HG02852 (cell line): ENCODE data around the gene HINT3.
"Not testable (repeated sequence)": the region's sequence is repeated elsewhere in the genome, so short reads cannot be mapped to it uniquely, and the experiment has no call there.

Experiments used
- ATAC-seq: cut with Tn5 transposase; IDR thresholded peaks from one replicate; pipeline ENCODE4 v1.9.1; 2021; ENCODE audit warnings: mild to moderate bottlenecking, moderate library complexity; ENCODE audit not compliant: unreplicated experiment

The HINT3 gene

DNA sequence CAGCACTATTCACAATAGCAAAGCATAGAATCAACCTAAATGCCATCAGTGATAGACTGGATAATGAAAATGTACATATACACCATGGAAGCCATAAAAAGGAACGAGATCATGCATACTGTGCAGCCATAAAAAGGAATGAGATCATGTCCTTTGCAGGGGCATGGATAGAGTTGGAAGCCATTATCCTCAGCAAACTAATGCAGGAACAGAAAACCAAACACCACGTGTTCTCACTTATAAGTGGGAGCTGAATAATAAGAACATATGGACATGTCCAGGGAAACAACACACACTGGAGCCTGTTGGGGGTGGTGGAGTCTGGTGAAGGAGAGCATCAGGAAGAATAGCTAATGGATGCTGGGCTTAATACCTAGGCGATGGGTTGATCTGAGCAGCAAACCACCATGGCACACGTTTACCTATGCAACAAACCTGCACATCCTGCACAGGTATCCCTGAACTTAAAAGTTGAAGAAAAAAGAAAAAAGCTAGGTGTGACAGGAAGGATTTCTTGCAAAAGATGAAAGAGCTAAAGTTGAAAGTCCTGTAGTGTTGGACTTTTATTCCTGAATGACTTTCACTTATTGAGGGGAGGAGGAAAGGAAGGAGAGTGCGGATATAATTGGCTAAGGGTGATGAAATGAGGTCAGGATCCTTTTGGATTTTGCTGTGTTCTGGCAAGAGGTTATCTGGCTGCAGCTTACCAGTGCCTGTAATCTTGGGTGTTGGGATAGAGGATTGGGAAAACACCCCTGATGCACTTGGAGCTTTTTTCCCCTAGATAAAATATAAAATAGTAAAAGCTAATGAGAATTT lies 38.3 kb downstream of the HINT3 start:
- no peak for ATAC-seq

DNA sequence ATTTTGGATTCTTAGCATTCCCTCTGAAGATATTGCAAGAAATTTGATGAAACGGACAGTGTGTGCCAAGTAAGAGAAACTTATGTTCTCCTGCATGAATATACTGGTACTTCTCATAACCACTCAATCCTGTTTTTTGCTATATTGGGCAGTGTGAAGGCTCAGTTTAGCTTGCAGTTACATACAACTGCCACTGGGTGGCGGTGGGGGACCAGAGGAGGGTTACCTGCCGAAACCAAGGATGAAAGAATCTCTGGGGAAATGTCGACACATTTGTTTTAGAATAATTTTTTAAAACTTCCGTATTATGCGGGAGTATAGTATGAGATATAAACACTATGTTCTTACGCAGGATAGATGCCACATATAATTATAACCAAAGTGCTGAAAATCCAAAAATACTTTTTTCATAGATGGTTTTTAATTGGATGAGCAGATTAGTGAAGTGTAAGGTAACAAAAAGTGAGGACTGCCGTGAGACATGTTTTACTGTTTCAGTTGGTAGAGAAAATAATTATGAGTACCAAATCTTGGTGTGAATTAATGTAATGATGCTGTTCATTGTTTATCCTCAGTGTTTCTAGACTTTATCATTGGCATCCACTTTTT lies 39.5 kb downstream of the HINT3 start:
- peak; percentile 99 for ATAC-seq

DNA sequence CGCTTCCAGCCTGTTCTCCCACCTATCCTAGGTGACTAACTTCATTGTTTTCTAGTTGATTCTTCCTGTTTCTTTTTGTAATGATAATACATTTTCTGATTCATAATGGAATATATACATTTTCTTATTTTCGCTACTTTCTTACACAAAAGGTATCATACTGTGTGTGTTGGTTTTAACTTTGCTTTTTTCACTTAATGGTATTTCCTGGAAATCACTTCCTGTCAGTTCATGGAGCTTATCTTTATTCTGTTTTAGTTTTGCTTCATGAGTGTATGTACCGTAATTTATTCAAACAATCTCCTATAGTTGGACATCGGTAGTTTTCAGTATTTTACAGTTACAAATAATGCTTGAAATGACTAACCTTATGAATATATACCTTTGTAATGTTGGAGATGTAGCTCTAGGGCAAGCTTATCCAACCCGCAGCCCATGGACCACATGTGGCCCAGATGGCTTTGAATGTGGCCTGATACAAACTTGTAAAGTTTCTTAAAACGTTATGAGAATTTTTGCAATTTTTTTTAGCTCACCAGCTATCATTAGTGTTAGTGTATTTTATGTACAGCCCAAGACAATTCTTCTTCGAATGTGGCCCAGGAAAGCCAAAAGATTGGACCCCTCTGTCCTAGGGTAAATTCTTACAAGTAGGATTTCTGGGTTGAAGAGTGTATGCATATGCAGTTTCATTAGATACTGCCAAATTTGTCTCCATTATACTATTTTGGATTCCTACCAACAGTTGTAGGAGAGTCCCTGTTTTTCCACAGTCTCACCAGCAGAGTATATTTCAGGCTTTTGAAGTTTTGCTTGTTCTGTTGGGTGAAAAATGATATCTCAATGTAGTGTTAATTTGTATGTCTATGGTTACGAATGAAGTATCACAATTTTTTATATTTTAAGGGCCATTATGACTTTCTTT lies 46.4 kb downstream of the HINT3 start:
- no peak for ATAC-seq

DNA sequence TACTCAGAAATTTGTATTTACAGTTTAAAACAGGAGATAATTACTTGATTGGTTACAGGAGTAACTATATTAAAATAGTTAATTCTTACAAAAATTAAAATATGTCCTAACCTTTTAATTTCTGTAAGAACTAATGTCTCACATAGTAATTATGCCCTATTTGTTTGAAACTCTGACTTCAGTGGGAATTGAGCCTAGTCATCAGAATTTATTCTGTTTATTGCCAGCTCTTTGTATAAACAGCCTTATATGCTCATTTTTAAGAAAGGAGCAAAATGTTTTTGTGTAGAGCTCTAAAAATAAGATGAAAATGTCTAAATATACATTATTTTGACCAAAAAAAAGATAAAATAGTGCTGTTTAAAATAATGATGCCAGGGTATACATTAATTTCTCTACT lies 51.2 kb downstream of the HINT3 start:
- ATAC-seq, result no peak

DNA sequence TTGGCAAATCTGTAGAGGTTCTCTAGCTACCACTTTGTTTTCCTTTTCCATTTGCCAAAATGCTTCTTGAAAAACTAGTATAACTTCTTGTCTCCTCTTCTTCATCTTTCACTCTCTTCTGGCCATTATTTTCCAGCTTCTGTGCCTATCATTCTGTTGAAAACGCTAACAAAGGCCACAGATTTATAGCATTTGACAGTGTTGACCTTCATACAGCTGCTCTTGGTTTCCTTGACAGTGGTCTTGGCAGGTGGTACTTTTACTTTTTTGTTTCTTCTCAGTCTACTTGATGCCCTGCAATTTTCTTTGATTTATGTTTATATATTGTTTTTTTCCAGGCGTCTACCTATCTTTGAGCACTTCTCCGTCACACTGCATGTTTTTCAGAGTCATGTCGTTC lies 53.5 kb downstream of the HINT3 start:
- ATAC-seq, result no peak

DNA sequence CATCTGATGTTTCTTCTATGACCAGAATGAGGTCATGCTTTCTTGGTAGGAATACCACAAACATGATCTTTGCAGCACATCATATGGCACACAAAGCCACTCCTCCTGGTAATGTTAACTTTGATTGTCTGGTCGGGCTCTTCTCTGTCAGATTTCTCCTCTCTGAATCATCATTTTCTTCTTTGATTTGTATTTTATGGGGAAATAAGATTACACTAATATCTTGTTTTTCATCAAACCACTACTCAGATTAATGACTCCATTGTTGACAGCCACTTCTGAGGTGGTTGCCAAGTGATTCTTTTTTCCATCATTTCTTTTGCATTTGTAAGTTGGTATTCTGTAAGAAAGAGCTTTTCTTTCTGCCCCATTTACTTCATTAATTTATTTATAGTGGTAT lies 59.3 kb downstream of the HINT3 start:
- no peak for ATAC-seq

DNA sequence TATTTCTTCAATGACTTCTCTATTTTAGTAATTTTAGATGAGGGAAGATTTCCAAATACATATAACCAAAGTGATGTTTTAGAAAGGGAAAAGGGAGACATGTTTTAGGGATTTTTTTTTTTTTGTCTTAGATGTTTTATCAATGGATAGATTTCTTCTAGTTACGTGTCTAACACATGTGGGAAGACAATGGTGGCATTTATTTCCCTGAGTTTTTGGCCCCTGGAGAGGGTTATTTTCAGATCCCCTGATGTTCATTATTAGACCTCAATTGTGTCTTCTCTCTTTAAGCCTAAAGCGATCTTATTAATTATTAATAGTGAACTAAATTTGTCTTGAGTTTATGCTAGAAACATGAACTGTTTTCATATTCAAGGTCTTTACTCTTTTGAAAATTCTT lies 60.0 kb downstream of the HINT3 start:
- ATAC-seq, result no peak

DNA sequence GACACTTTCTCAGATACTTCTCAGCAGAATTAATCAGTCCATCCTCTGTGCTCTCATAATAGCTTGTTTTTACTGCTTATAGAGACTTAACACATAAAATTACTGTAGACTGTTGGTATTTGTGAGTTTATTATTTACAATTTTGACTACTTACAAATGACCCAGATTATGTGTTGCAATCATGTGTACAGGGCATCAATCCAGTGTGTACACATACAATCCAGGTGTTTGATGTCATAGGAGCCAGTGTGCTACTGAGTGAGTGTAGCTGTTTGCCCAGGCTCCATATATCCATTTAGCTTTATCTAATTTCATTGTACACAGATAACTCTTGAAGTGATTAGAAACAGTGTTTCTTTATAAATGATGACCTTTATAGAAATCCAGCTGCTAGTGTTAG lies 61.1 kb downstream of the HINT3 start:
- no peak for ATAC-seq

DNA sequence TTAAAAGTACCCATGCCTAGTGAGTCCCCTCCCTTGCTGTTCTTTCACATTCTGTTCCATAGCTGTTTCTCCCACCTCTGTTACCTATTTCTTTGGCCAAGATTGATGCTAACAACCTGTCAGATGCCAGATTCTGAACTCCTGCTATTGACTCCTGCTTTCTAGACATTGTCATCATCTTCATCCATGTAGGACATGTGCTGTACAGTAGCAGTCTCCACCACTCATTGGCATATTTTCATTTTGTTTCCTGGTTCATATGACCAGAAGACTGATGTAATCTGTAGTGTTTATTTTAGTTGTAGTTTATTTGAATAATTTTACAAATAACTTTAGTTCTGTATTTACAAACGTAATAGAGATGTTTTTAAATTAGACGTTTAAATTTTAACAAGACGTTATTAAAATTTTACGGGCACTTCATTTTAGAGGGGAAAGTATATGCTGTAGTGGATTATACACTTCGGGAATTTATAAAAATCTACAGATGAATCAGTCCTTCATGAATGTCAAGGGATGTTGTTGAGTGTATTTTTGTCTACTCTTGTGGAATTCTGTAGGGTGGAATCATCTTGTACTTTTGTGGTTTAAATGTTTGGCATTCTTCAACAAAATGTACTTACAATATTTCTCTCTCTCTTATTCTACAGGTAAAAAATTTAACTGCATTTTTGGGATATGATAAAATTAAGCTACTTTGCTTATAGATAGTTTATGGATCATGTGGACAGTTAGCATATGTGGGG lies 63.9 kb downstream of the HINT3 start:
- no peak for ATAC-seq

DNA sequence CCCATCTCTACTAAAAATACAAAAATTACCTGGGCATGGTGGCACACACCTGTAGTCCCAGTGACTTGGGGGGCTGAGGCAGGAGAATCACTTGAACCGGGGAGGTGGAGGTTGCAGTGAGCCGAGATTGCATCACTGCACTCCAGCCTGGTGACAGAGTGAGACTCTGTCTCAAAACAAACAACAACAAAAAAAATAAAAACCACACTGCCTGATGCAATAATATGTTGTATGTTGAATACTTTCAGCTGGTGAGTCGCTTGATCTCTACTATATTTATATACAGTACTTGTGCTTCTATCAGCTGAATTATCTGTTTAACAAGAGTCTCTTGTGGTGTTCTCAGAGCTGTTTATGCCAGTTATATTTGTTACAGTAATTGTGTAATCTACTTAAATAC lies 66.9 kb downstream of the HINT3 start:
- ATAC-seq, result not testable (repeated sequence)

DNA sequence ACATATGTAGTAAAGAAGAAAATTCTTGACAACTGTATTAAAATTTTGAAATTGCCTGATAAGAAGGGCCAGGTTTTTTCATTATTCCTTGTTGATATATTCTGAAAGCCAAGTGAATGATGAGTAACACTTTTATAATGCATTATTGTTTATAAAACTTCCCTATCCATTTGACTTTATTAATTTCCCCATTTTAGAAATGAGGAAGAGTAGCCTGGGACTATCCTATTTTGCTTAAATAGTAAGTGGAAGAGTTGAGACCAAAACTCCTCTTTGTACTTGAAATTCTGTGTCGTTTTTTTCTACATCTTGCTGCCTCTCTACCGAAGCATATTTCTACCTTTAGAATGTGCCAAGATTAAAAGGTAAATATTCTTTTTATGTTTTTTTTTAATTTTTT lies 69.4 kb downstream of the HINT3 start:
- ATAC-seq, result no peak

DNA sequence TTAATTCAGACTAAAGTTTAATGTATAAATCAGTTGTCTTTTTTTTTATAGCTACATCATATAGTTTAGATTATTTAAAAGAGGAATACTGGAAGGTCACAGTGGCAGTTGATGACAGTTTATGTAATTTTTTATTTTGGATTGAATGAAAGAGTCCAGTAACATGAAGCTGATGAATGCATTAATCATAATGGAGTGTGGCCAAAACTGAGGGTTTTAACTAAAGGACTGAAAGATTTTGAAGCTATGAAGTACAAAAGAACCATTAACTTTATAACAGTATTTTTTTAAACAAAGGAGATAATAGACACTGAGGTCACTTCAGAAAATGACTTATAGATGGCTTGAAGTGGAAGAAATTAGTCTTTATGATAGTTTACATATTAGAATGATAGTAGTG lies 71.0 kb downstream of the HINT3 start:
- ATAC-seq, result no peak
